GM12878 (cell line): ENCODE data around the gene ADAMTSL2. TPM values are rescaled to one million over a fixed set of nuclear protein-coding genes. Genes with fewer than 3 reads are reported as not detected.

Experiments
- ATAC-seq: fragments of 200-7000 bp; cut with Tn5 transposase; 3 replicates; pipeline ENCODE4 v1.9.1; 2020; ENCODE audit warnings: mild to moderate bottlenecking, moderate library complexity
- BruUV-seq: library from RNA; stranded (reverse); fragments of 400-500 nt; replicated peaks from 2 replicates; lab custom pipeline; 2021; lab: Mats Ljungman, UMichigan
- CTCF ChIA-PET: fragments of 300-600 bp; sonication (Branson Sonifier 250); formaldehyde crosslinking; extraction: SDS; loops from one replicate; lab custom pipeline; 2021; ENCODE audit warnings: inconsistent platforms; lab: Yijun Ruan, JAX
- POLR2A ChIA-PET: fragments of 350-600 bp; formaldehyde crosslinking; extraction: SDS; loops from one replicate; lab custom pipeline; 2021; ENCODE audit warnings: inconsistent platforms; lab: Charles Lee
- RAD21 ChIA-PET: fragments of 300-600 bp; sonication (Branson Sonifier 250); formaldehyde crosslinking; loops from one replicate; lab custom pipeline; 2023; ENCODE audit warnings: antibody characterized with exemption; ENCODE audit not compliant: unreplicated experiment; lab: Charles Lee
- SMC1A ChIA-PET: fragments of 300-600 bp; sonication (Branson Sonifier 250); formaldehyde crosslinking; loops from one replicate; lab custom pipeline; 2023; ENCODE audit not compliant: unreplicated experiment, uncharacterized antibody; lab: Charles Lee
- DNase-seq: peaks from one replicate; pipeline ENCODE4 v3.0.0-alpha.2; 2011; ENCODE audit warnings: low read depth, low spot score
- FAIRE-seq: peaks from 3 replicates; lab custom pipeline; 2011; peaks lifted over from hg19 to GRCh38; lab: Jason Lieb, UNC
- H2AFZ ChIP-seq: 2 replicates; pipeline ENCODE4 v1.6.0; 2011; ENCODE audit warnings: low read depth, low read length, control low read depth; ENCODE audit not compliant: control insufficient read depth
- H3K27ac ChIP-seq: 2 replicates; pipeline ENCODE4 v1.5.1; 2011; ENCODE audit warnings: control low read depth; ENCODE audit not compliant: control insufficient read depth, insufficient read depth
- H3K27me3 ChIP-seq, 2 experiments: replicated peaks in 1 of 2; 2 replicates each; pipeline versions ENCODE4 v1.6.0 to v1.6.1; 2011; ENCODE audit warnings: low read length in 1 of 2; ENCODE audit not compliant: control insufficient read depth in 2 of 2, insufficient read depth in 2 of 2
- H3K36me3 ChIP-seq, 2 experiments: 2 replicates each; pipeline ENCODE4 v1.5.1; 2011; ENCODE audit warnings: low read length in 1 of 2; ENCODE audit not compliant: control insufficient read depth in 2 of 2, insufficient read depth in 2 of 2
- H3K4me1 ChIP-seq: 2 replicates; pipeline ENCODE4 v1.6.1; 2011; ENCODE audit warnings: mild to moderate bottlenecking, low read length, moderate library complexity, mixed read lengths; ENCODE audit not compliant: control insufficient read depth, insufficient read depth
- H3K4me2 ChIP-seq: 2 replicates; pipeline ENCODE4 v1.6.0; 2011; ENCODE audit warnings: control low read depth; ENCODE audit not compliant: control insufficient read depth, insufficient read depth
- H3K4me3 ChIP-seq: fragments of 200-600 bp; sonication (generic); 2 replicates; pipeline ENCODE4 v1.5.1; 2016
- H3K79me2 ChIP-seq: 2 replicates; pipeline ENCODE4 v1.6.0; 2011; ENCODE audit warnings: low read length; ENCODE audit not compliant: control insufficient read depth, insufficient read depth
- H3K9ac ChIP-seq: 2 replicates; pipeline ENCODE4 v1.8.0; 2011; ENCODE audit warnings: low read length, control low read depth, mixed read lengths; ENCODE audit not compliant: control insufficient read depth, insufficient read depth
- H3K9me3 ChIP-seq: replicated peaks from 3 replicates; pipeline ENCODE4 v1.5.1; 2011; ENCODE audit warnings: mild to moderate bottlenecking, low read length; ENCODE audit not compliant: control insufficient read depth, insufficient read depth
- H4K20me1 ChIP-seq: 2 replicates; pipeline ENCODE4 v1.6.0; 2011; ENCODE audit not compliant: control insufficient read depth, insufficient read depth
- ASH2L ChIP-seq: fragments of 300-600, 200-600 bp; sonication (generic); IDR thresholded peaks from 2 replicates; pipeline ENCODE4 v1.6.1; 2017; ENCODE audit warnings: low read depth, mild to moderate bottlenecking, borderline replicate concordance
- BRCA1 ChIP-seq: IDR thresholded peaks from 2 replicates; pipeline ENCODE4 v1.6.1; 2011; ENCODE audit warnings: low read depth, low read length, improper control_type of control experiment
- CEBPB ChIP-seq, 2 experiments: fragments of 150-350 bp in 1 of 2; IDR thresholded peaks; 2 replicates each; pipeline ENCODE4 v1.6.1; 2012 to 2014; ENCODE audit warnings: low read depth in 2 of 2, low read length in 2 of 2, borderline replicate concordance in 1 of 2, inconsistent platforms in 1 of 2
- CHD1 ChIP-seq: IDR thresholded peaks from 2 replicates; pipeline ENCODE4 v1.6.1; 2012; ENCODE audit warnings: low read depth, low read length, improper control_type of control experiment
- E2F4 ChIP-seq: IDR thresholded peaks from 2 replicates; pipeline ENCODE4 v1.6.1; 2012; ENCODE audit warnings: low read depth, low read length, improper control_type of control experiment
- HCFC1 ChIP-seq: fragments of 150-350 bp; IDR thresholded peaks from 2 replicates; pipeline ENCODE4 v1.6.1; 2014; ENCODE audit warnings: low read length
- NBN ChIP-seq: fragments of 450-650 bp; IDR thresholded peaks from 2 replicates; pipeline ENCODE4 v1.6.1; 2016
- NFXL1 ChIP-seq: fragments of 450-650 bp; IDR thresholded peaks from 2 replicates; pipeline ENCODE4 v1.6.1; 2017; ENCODE audit warnings: antibody characterized with exemption, mild to moderate bottlenecking, borderline replicate concordance
- POLR2AphosphoS2 ChIP-seq: IDR thresholded peaks from 2 replicates; pipeline ENCODE4 v1.6.1; 2011; ENCODE audit warnings: low read depth, mild to moderate bottlenecking, low read length, improper control_type of control experiment, moderate library complexity
- RUNX3 ChIP-seq: IDR thresholded peaks from 2 replicates; pipeline ENCODE4 v1.6.1; 2012; ENCODE audit warnings: low read length, inconsistent platforms
- SIN3A ChIP-seq: IDR thresholded peaks from 2 replicates; pipeline ENCODE4 v1.6.1; 2012; ENCODE audit warnings: low read depth, low read length, improper control_type of control experiment
- SPI1 ChIP-seq: IDR thresholded peaks from 2 replicates; pipeline ENCODE4 v1.6.1; 2011; ENCODE audit warnings: low read depth, mild to moderate bottlenecking, low read length, moderate library complexity, borderline replicate concordance; ENCODE audit not compliant: insufficient read depth
- STAT1 ChIP-seq: fragments of 450-650 bp; conservative IDR thresholded peaks from 2 replicates; pipeline ENCODE4 v1.6.1; 2014; ENCODE audit warnings: antibody characterized with exemption, mild to moderate bottlenecking
- TARDBP ChIP-seq: IDR thresholded peaks from 2 replicates; pipeline ENCODE4 v1.6.1; 2016; ENCODE audit warnings: borderline replicate concordance
- USF1 ChIP-seq: IDR thresholded peaks from 2 replicates; pipeline ENCODE4 v1.6.1; 2011; ENCODE audit warnings: borderline replicate concordance, low read depth, mild to moderate bottlenecking, moderate library complexity, mixed read lengths, low read length; ENCODE audit not compliant: insufficient read depth; ENCODE audit errors: extremely low read length
- YBX1 ChIP-seq: fragments of 450-650 bp; IDR thresholded peaks from 2 replicates; pipeline ENCODE4 v1.6.1; 2016; ENCODE audit warnings: antibody characterized with exemption
- ZBTB4 ChIP-seq: fragments of 450-650 bp; formaldehyde crosslinking; IDR thresholded peaks from 2 replicates; pipeline ENCODE4 v1.4.0; 2022; ENCODE audit warnings: mild to moderate bottlenecking, moderate library complexity
- ZNF384 ChIP-seq: IDR thresholded peaks from 2 replicates; pipeline ENCODE4 v1.6.1; 2012; ENCODE audit warnings: low read depth, mild to moderate bottlenecking, low read length, improper control_type of control experiment, borderline replicate concordance
- ZNF622 ChIP-seq: fragments of 450-650 bp; IDR thresholded peaks from 2 replicates; pipeline ENCODE4 v1.6.1; 2017; ENCODE audit warnings: mild to moderate bottlenecking, inconsistent platforms
- WGBS: methylation state at CpG from one replicate; pipeline ENCODE4 v1.1.6; 2016; ENCODE audit warnings: low lambda C conversion rate; ENCODE audit not compliant: insufficient replicate concordance, insufficient coverage; ENCODE audit errors: missing lambda C conversion rate; 5-methylcytosine and 5-hydroxymethylcytosine counted together
- in situ Hi-C: fragments of 300-500 bp; cut with MboI; formaldehyde crosslinking; loops from 9 replicates; pipeline ENCODE4 v1.14.3; 2018; ENCODE audit warnings: mixed read lengths
- intact Hi-C: fragments of 100-400 bp; cut with micrococcal nuclease; formaldehyde crosslinking; loops from one replicate; pipeline ENCODE4 v1.14.2; 2022; ENCODE audit not compliant: unreplicated experiment
- polyA plus RNA-seq, 11 experiments: library from polyadenylated mRNA; depleted of rRNA in 4 of 11; unstranded in 6 of 11; stranded (reverse) in 5 of 11; fragments of >200 nt; fragmentation: Nextera tagmentation in 4 of 11; fragmentation: Illumina TruSeq in 1 of 11; extraction: Ambion mirVana in 4 of 11; extraction: Trizol in 1 of 11; gene quantifications; 1 replicate in 1 of 11; 2 replicates in 10 of 11; pipeline versions ENCODE4 v1.2.1 to v1.2.3, GENCODE V29; 2011 to 2016; ENCODE audit warnings: inconsistent platforms in 2 of 11, missing spikeins in 2 of 11, low read depth in 1 of 11
- total RNA-seq, 4 experiments: library from RNA; depleted of rRNA in 3 of 4; stranded (reverse); fragments of >200 nt in 3 of 4; fragmentation: Illumina TruSeq in 1 of 4; extraction: Trizol in 1 of 4; gene quantifications; 2 replicates each; pipeline versions ENCODE4 v1.2.1 to v1.2.3, GENCODE V29; 2013 to 2021

Gene ADAMTSL2
- total and polyA plus RNA-seq, 10 of the 15 experiments (the other 5 are each of a cell fraction or from before 2014, with no cell fraction given): 0.07 TPM; not detected in 9

- no peaks in the 10 kb centered on the region for H3K79me2 ChIP-seq
- ATAC-seq (no peak), FAIRE-seq (no peak), DNase-seq (no peak)
- intact Hi-C loops (no loop called here), in situ Hi-C loops (no loop called here)
- H3K27ac ChIP-seq: no peak overlapping the region
- H3K36me3 ChIP-seq: no peaks in the 10 kb centered on the region
- ChIA-PET RAD21 (no interaction called here), CTCF (no interaction called here), SMC1A (no interaction called here), POLR2A (no interaction called here)
- no peaks in the 10 kb centered on the region for H3K4me1 ChIP-seq
- BruUV-seq: no TSS peak
- no peak overlapping the region for H2AFZ ChIP-seq
- TF ChIP-seq BRCA1 (no peak), SIN3A (no peak), RUNX3 (no peak), USF1 (no peak), TARDBP (no peak), E2F4 (no peak), CHD1 (no peak), STAT1 (no peak), NBN (no peak), CEBPB (IDR thresholded peaks at IDR 0.05; ENCODE audit: borderline replicate concordance in 1 of 2, low read depth in 2 of 2, low read length in 2 of 2) (no peak), YBX1 (no peak), NFXL1 (no peak), SPI1 (no peak), ZNF622 (no peak), ASH2L (no peak), HCFC1 (no peak), ZBTB4 (CRISPR knock-in tag) (no peak), POLR2AphosphoS2 (no peak), ZNF384 (no peak)
- no peaks in the 10 kb centered on the region for H4K20me1 ChIP-seq
- WGBS: 43% methylated on average over 16 of the region's 16 CpGs
- no peak overlapping the region for H3K9ac ChIP-seq
- H3K4me3 ChIP-seq: no peak overlapping the region
- H3K9me3 ChIP-seq: no peaks in the 10 kb centered on the region
- peaks cover 0 to 3% of the 10 kb centered on the region in 2 experiments; a peak in 2 of 4 replicates for H3K27me3 ChIP-seq
- no peak overlapping the region for H3K4me2 ChIP-seq
Measured at GRCh38 chr9:133613432-133613831, 78.9 kb downstream of the ADAMTSL2 start.
